Pulmonary artery endothelial cell (primary cell): ENCODE data around the gene CLEC6A. TPM values are rescaled to one million over a fixed set of nuclear protein-coding genes. Genes with fewer than 3 reads are reported as not detected.
"Not testable (repeated sequence)": the region's sequence is repeated elsewhere in the genome, so short reads cannot be mapped to it uniquely, and the experiment has no call there.

Experiments
- DNase-seq: peaks from one replicate; pipeline ENCODE4 v3.0.0-alpha.2; 2011; ENCODE audit warnings: low read depth, low spot score
- total RNA-seq: library from RNA; depleted of rRNA; stranded (reverse); fragments of >200 nt; gene quantifications from 2 replicates; pipeline ENCODE4 v1.2.3, GENCODE V29; 2014

CLEC6A gene
- not detected in 2 replicates for total RNA-seq

DNA sequence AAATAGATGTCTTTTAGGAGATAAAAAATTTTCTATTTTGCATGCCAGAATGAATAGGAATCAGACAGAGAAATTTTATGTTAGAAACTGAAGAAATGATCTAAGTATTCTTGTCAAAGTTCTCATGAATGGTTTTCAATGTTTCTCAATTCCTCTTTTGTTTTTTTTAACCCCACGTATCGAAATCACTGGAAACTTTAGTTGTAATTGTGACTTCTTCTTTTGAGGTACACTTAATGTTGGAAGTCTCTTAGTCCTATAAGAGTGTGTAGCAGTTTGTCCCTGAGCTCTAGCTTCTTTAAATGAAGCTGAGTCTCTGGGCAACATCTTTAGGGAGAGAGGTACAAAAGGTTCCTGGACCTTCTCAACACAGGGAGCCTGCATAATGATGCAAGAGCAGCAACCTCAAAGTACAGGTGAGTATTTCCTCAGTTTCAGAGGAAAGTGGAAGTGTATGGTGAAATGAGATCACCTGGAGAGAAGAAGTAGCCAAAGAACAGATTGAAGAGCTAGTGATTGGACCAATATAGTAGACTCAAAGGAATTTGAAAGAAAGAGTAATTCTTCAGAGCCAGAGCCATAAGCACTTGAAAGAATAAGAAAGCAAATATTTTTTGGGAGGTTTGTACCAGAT, at the start of gene CLEC6A:
TSS of gene CLEC6A (plus strand) at position 236 of the 634 bp plus-strand sequence. CDS start at position 386, 150 bp downstream.
- no peak for DNase-seq

- DNase-seq = not testable (repeated sequence)
Measured at GRCh38 chr12:8419576-8419975, 36.2 kb upstream of the CLEC6A start.

GRCh38 chr12:8420506-8420905, 35.3 kb upstream of the CLEC6A start:
- no peak for DNase-seq

DNA sequence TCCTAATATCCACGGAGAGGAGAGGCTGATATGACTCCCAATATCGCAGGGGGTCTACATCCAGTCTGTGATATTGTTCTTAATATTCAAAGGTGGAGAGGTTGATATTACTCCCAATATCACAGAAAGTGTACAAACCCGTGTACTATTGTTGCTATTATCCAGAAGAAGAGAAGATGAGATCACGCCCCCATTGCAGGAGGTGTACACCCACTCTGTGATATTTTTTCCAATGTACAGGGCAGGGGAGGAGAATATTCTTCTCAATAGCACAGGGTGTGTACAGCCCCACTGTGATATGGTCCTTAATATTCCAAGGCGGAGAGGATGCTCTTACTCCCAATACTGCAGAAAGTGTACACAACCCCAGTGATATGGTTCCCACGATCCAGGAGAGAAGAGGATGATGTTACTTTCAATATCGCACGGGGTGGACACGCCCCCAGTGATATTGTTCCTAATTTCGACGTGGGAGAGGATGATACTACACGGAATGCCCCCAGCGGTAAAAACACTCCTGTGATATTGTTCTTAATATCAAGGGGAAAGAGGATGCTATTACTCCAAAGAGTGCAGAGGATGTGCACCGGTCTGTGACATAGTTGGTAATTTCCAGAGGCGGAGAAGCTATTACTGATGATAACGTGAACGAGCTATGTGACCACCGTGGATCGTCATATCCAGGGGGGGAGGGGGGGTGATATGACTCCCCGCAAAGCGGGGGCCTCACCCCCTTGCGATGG, 11.1 kb upstream of the CLEC6A start:
- not testable (repeated sequence) for DNase-seq

DNA sequence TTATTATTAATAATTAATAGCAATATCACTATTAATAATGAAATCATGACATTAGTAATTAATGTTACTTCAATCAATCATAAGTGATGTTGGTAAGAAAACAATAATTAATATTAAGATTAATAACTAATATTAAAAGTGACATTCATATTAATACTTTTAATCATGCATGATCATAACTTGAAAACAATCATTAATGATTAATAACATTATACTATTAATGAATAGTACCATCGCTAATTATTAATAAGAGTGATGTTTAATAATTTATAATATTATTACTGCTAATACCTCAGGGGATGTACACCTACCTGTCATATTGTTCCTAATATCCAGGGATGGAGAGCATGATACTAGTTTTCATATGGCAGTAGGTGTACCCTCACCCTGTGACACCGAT, 10.0 kb upstream of the CLEC6A start:
- no peak for DNase-seq

GRCh38 chr12:8446642-8447547, 8.9 kb upstream of the CLEC6A start:
- DNase-seq = no peak

DNA sequence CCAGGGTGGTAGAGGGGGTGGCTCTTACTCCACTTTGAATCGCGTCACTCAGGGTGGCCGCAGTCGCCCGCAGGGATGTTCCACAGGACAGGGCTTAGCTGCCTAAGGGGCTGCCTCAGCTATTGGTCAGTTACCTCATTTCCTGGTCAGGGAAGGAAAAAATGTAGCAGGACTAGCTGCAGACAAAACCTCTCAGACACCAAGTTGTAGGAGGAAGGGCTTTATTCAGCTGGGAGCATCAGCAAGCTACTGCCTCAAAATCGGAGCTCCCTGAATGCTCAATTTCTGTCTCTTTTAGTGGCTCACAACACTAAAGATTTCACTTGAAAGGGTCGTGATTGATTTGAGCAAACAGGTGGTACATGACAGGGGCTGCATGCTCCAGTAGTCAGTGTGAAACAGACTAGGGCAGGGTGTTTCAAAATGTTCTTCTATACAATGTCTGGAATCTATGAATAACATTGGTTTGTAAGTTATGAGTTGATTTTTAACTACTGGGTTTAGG, 6.4 kb upstream of the CLEC6A start:
- no peak for DNase-seq

GRCh38 chr12:8452036-8452435, 3.7 kb upstream of the CLEC6A start:
- no peak for DNase-seq

- no peak for DNase-seq
Measured at GRCh38 chr12:8453021-8453513, 2.7 kb upstream of the CLEC6A start.

GRCh38 chr12:8453796-8454195, 2.0 kb upstream of the CLEC6A start:
- no peak for DNase-seq

- DNase-seq = no peak
Measured at GRCh38 chr12:8455271-8455670, 491 bp upstream of the CLEC6A start.

- no peak for DNase-seq
Measured at GRCh38 chr12:8461426-8461825, 5.7 kb downstream of the CLEC6A start.

- no peak for DNase-seq
Measured at GRCh38 chr12:8465301-8465996, 9.7 kb downstream of the CLEC6A start.

DNA sequence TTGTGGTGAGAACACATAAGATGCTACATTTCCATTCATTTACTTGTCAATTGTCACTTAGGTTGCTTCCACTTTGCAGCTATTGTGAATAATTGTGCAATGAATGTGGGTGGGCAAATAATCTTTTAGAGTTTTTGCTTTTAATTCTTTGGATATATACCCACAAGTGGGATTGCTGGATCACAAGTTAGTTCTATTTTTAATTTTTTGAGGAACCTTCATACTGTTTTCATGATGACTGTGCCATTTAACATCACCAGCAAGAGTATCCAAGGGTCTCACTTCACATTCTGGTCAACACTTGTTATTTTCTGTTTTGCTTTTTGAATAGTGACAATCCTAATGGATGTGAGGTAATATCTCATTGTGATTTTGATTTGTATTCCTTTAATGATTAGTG, 10.5 kb downstream of the CLEC6A start:
- DNase-seq = no peak

DNA sequence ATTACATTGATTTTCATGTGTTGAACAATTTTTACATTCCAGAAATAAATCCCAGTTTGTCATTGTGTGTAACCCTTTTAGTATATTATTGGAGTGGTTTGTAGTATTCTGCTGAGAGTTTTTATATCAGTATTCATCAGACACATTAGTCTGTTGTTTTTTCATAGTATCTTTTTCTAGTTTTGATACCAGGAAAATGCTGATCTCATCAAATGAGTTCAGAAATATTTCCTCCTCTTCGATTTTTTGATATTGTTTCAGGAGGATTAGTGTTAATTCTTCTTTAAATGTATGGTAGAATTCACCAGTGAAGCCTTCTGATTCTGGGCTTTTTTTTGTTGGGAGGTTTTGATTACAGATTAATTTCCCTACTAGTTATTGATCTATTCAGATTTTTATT, 15.3 kb downstream of the CLEC6A start:
- DNase-seq = no peak

DNA sequence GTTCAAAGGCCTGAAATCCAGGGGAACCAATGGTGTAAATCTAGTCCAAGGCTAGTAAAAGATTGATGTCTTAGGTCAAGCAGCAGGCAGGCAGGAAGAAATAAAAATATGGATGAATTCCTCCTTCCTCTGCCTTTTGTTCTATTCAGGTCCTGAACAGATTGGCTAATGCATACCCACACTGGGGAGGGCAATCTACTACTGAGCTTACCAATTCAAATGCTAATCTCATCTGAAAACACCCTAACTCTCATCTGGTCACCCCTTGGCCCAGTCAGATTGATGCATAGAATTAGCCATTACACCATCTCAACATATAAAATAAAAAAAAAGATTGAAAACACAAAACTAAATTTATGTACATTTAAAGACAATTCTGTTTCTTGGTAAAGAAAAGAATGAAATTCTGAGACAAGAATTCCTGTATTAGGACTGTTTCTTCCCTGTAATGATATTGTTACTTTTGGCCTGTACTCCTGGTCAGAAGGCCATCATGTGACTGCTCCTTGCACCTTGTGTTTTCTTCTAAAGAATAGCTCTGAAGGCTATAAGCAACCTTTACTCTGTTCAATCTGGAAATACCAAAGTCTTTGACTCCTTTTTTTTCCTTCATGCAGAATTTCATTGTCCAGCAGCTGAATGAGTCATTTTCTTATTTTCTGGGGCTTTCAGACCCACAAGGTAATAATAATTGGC, 19.9 kb downstream of the CLEC6A start:
- no peak for DNase-seq

DNA sequence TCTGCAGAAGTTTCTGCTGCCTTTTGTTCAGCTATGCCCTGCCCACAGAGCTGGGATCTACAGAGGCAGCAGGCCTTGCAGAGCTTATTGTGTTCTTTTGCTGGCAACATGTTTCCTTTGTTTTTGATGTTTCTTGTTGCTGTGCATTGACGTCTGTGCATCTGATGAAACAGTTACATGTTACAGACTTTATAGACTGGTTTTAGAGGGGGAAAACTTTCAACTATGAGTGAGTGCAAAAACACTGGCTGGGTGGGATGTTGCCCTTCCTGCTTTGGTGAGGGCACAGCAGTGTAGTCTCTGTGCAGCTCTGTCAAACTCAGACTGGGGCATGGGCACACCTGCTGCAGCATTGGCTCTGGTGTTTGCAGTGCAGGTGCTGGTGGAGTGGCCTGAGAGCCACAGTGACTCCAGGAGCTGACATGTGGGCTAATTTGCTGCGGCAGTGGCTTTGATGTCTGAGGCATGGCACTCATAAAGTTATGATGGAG, 26.9 kb downstream of the CLEC6A start:
- DNase-seq = no peak

DNA sequence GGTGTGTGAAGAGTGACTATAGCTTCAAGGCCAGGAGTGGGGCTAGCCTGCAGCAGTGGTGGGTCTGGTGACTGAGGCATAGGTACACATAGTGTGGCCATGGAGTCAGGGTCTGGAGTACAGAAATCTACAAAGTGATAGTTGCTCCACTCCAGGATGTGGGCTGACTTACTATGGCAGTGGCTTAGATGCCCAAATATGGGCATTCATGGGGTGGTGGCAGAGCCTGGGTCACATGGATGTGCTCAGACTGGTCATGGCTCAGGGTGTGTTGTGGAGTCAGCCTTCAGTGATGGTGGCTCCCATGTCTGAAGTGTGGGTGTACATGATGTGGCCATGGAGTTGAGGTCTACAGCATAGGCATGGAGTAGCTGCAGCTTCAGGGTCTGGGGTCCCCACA, 27.3 kb downstream of the CLEC6A start:
- DNase-seq = no peak

DNA sequence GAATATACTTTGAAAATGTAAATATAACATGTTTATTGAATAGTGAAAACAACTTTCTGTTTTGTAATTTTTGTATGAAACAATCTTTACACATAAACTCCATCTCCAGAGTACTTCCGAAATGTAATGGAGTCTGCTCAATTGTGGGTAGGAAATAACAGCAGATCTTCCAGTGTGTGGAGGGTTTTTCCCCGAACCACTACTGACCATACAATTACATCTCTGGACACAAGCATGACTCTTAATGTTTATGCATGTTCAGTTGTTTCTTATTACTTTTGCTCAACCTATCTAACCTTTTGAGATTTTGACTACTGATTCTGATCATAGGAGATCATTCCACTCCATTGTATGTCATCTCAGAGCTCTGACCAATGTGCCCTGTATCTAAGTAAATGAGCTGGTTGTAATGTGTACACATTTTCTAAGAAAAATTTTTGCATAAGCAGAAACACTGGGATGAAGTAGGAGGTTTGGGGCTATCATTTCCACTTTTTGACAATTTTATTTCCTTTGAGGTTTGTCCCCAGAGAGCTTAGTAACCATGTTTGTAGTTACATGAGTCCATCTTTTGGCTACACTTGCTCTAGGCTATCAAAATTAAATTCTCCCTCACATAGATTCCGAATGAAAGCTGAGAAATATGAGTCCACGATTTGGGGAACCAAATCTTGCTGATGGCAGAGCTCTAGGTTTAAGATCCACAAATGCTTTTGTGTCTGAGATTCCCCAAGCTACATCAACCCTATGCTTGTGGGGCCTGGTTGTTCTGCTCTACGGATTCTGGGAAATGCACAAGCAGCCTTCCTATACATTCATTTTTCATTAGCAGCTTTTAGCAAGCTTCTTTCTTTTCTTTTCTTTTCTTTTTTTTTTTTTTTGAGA, 36.1 kb downstream of the CLEC6A start:
- DNase-seq = no peak
